Measurements from ENCODE around the gene NOX4. TPM values are rescaled to one million over a fixed set of nuclear protein-coding genes. Genes with fewer than 3 reads are reported as not detected.
"Not testable (repeated sequence)": the region's sequence is repeated elsewhere in the genome, so short reads cannot be mapped to it uniquely, and the experiment has no call there.

Gene NOX4
- total RNA-seq, 1 experiment from 2014 or later: not detected

DNA sequence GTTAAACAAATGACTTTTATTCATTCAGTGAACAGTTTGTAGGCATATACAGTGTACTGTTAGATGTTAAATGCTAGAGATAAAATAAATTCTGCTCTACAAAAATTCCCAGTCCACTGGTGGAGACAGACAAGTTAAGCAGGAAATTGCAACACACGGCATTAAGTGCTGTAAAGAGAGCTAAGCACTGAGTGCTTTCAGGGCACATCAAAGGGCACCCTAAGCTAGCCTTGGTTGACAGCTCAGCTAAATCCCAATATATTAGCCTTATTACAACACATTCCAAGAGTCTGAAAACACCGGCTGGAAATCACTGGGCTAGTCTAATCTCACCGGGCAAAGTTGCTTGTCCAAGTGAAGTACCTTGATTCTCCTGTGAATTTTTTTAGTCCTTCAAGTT is 55.1 kb downstream of the NOX4 start:
- DNase-seq (ENCODE audit: unreplicated experiment): peak; percentile 6
- POLR2A ChIA-PET: no interaction called here
- no peaks in the 10 kb centered on the region for H3K9me3 Mint-ChIP-seq (ENCODE audit: unreplicated experiment)
- peaks cover 53% of the 10 kb centered on the region for H3K27me3 Mint-ChIP-seq (ENCODE audit: insufficient read depth, unreplicated experiment)
- intact Hi-C loops (cut with micrococcal nuclease): no loop called here
- TF ChIP-seq, protein P1, sequence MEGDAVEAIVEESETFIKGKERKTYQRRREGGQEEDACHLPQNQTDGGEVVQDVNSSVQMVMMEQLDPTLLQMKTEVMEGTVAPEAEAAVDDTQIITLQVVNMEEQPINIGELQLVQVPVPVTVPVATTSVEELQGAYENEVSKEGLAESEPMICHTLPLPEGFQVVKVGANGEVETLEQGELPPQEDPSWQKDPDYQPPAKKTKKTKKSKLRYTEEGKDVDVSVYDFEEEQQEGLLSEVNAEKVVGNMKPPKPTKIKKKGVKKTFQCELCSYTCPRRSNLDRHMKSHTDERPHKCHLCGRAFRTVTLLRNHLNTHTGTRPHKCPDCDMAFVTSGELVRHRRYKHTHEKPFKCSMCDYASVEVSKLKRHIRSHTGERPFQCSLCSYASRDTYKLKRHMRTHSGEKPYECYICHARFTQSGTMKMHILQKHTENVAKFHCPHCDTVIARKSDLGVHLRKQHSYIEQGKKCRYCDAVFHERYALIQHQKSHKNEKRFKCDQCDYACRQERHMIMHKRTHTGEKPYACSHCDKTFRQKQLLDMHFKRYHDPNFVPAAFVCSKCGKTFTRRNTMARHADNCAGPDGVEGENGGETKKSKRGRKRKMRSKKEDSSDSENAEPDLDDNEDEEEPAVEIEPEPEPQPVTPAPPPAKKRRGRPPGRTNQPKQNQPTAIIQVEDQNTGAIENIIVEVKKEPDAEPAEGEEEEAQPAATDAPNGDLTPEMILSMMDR (IDR thresholded peaks at IDR 0.05; ENCODE audit: unreplicated experiment): no peak
- H3K4me3 Mint-ChIP-seq (ENCODE audit: unreplicated experiment): no peak overlapping the region
- BruUV-seq (replicated peaks): no TSS peak
- H3K4me1 Mint-ChIP-seq (ENCODE audit: insufficient read depth, unreplicated experiment): no peaks in the 10 kb centered on the region
- CTCF ChIA-PET: interaction anchor here (1.0 kb wide), 1 partner anchor 31 kb away, joined by 4 read pairs; no protein-coding TSS in a partner anchor
- H3K27ac Mint-ChIP-seq (ENCODE audit: low read depth, unreplicated experiment): no peak overlapping the region
- H3K36me3 Mint-ChIP-seq (ENCODE audit: insufficient read depth, unreplicated experiment): no peaks in the 10 kb centered on the region

DNA sequence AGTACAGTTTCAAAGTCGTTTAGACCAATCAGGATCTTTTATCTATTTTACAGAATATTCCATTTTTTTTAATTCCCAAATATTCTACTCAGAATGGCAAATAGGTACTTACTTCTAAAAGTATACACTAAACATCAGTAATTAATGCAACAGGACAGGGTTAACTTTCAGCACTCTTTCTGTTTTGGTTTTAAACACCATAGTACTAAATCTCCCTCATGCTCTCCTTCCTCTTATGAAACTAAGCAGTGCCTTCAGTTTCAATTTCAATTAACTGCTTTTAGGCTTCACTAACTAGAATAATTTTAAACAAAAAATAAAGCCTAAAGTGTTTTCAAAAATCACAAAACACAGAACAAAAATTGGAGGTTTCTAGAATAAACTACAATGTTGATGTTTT is 57.9 kb downstream of the NOX4 start:
- intact Hi-C loops (cut with micrococcal nuclease): loop anchor here (5.0 kb wide), 1 partner anchor 49 kb away; no protein-coding TSS in a partner anchor
- H3K4me1 Mint-ChIP-seq (ENCODE audit: insufficient read depth, unreplicated experiment): no peaks in the 10 kb centered on the region
- H3K36me3 Mint-ChIP-seq (ENCODE audit: insufficient read depth, unreplicated experiment): no peaks in the 10 kb centered on the region
- DNase-seq (ENCODE audit: unreplicated experiment): no peak
- no peak overlapping the region for H3K4me3 Mint-ChIP-seq (ENCODE audit: unreplicated experiment)
- no peak overlapping the region for H3K27ac Mint-ChIP-seq (ENCODE audit: low read depth, unreplicated experiment)
- H3K27me3 Mint-ChIP-seq (ENCODE audit: insufficient read depth, unreplicated experiment): peaks cover 65% of the 10 kb centered on the region
- ChIA-PET CTCF (no interaction called here), POLR2A (no interaction called here)
- TF ChIP-seq, protein P1 (IDR thresholded peaks at IDR 0.05; ENCODE audit: unreplicated experiment): no peak
- BruUV-seq (replicated peaks): no TSS peak
- H3K9me3 Mint-ChIP-seq (ENCODE audit: unreplicated experiment): no peaks in the 10 kb centered on the region

DNA sequence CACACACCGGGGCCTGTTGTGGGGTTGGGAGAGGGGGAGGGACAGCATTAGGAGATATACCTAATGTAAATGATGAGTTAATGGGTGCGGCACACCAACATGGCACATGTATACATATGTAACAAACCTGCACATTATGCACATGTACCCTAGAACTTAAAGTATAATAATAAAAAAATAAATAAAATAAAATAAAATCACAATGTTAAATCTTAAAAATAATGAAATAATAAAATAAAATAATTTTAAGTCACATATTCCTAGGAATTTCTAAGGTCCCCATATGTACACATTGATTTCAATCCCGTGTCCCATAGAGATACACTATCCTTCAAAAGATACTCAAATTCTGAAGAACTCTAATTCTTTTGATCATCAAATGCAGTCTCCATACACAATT is 59.0 kb downstream of the NOX4 start:
- H3K27ac Mint-ChIP-seq (ENCODE audit: low read depth, unreplicated experiment); H3K4me1 Mint-ChIP-seq (ENCODE audit: insufficient read depth, unreplicated experiment); DNase-seq (ENCODE audit: unreplicated experiment); POLR2A ChIA-PET; H3K9me3 Mint-ChIP-seq (ENCODE audit: unreplicated experiment); H3K4me3 Mint-ChIP-seq (ENCODE audit: unreplicated experiment); H3K36me3 Mint-ChIP-seq (ENCODE audit: insufficient read depth, unreplicated experiment); CTCF ChIA-PET; BruUV-seq (replicated peaks): not testable (repeated sequence)
- intact Hi-C loops (cut with micrococcal nuclease): loop anchor here (5.0 kb wide), 1 partner anchor 50 kb away; no protein-coding TSS in a partner anchor
- peaks cover 76% of the 10 kb centered on the region for H3K27me3 Mint-ChIP-seq (ENCODE audit: insufficient read depth, unreplicated experiment)

DNA sequence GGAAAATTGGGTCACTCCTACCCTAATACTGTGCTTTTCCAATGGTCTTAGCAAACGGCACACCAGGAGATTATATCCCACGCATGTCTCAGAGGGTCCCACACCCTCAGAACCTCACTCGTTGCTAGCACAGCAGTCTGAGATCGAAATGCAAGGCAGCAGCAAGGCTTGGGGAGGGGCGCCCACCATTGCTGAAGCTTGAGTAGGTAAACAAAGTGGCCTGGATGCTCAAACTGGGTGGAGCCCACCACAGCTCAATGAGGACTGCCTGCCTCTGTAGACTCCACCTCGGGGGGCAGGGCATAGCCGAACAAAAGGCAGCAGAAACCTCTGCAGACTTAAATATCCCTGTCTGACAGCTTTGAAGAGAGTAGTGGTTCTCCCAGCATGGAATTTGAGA is 64.7 kb downstream of the NOX4 start:
- DNase-seq (ENCODE audit: unreplicated experiment); H3K36me3 Mint-ChIP-seq (ENCODE audit: insufficient read depth, unreplicated experiment); POLR2A ChIA-PET; BruUV-seq (replicated peaks); H3K9me3 Mint-ChIP-seq (ENCODE audit: unreplicated experiment); intact Hi-C loops (cut with micrococcal nuclease); H3K4me3 Mint-ChIP-seq (ENCODE audit: unreplicated experiment); H3K27ac Mint-ChIP-seq (ENCODE audit: low read depth, unreplicated experiment); H3K4me1 Mint-ChIP-seq (ENCODE audit: insufficient read depth, unreplicated experiment): not testable (repeated sequence)
- CTCF ChIA-PET: interaction anchor here (0.7 kb wide), 1 partner anchor 18 kb away, joined by 3 read pairs; no protein-coding TSS in a partner anchor
- H3K27me3 Mint-ChIP-seq (ENCODE audit: insufficient read depth, unreplicated experiment): peaks cover 94% of the 10 kb centered on the region

DNA sequence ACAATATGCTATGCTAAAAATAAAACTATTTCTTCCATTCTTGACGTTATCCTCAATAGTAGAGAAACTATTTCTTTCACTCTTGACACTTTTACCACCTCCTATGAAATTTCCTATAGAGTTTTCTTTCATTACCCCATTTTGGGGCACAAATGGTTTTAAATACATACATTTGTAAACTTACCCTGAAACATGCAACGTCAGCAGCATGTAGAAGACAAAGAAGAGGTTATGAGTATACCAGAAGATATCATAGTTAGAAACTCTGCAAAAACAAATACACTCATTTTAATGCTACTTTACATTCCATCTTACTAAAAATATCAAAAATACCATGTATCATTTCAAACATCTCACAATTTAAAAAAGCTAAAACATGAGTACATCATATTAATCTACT is 69.5 kb downstream of the NOX4 start:
- no peaks in the 10 kb centered on the region for H3K36me3 Mint-ChIP-seq (ENCODE audit: insufficient read depth, unreplicated experiment)
- ChIA-PET CTCF (no interaction called here), POLR2A (no interaction called here)
- H3K27ac Mint-ChIP-seq (ENCODE audit: low read depth, unreplicated experiment): no peak overlapping the region
- H3K27me3 Mint-ChIP-seq (ENCODE audit: insufficient read depth, unreplicated experiment): peaks cover 68% of the 10 kb centered on the region
- H3K4me1 Mint-ChIP-seq (ENCODE audit: insufficient read depth, unreplicated experiment): no peaks in the 10 kb centered on the region
- TF ChIP-seq, protein P1 (IDR thresholded peaks at IDR 0.05; ENCODE audit: unreplicated experiment): no peak
- no TSS peak for BruUV-seq (replicated peaks)
- H3K9me3 Mint-ChIP-seq (ENCODE audit: unreplicated experiment): no peaks in the 10 kb centered on the region
- H3K4me3 Mint-ChIP-seq (ENCODE audit: unreplicated experiment): no peak overlapping the region
- intact Hi-C loops (cut with micrococcal nuclease): no loop called here
- no peak for DNase-seq (ENCODE audit: unreplicated experiment)

All from MCF 10A (cell line).